Natural killer cell (primary cell): Measurements from ENCODE around the gene TAAR8. TPM values are rescaled to one million over a fixed set of nuclear protein-coding genes. Genes with fewer than 3 reads are reported as not detected.

ENCODE experiments used
- ATAC-seq, 3 donors: fragments of 150-1000 bp in 2 of 3; fragments of 200-7000 bp in 1 of 3; cut with Tn5 transposase; 1 replicate in 1 of 3; 2 replicates in 2 of 3; pipeline ENCODE4 v1.10.0; 2021; ENCODE audit warnings: mild to moderate bottlenecking in 2 of 3, moderate library complexity in 2 of 3
- DNase-seq, 2 donors: peaks; one replicate each; pipeline versions ENCODE4 v3.0.0 to v3.0.0-alpha.2; 2013 to 2021; ENCODE audit warnings: mixed read lengths in 1 of 2
- H3K27ac ChIP-seq: one replicate; pipeline ENCODE4 v1.5.1; 2013; ENCODE audit warnings: mild to moderate bottlenecking, low read length
- H3K27me3 ChIP-seq: one replicate; pipeline ENCODE4 v1.6.1; 2013; ENCODE audit warnings: low read length; ENCODE audit not compliant: control insufficient read depth, insufficient read depth
- H3K36me3 ChIP-seq: one replicate; pipeline ENCODE4 v1.6.1; 2013; ENCODE audit warnings: low read length; ENCODE audit not compliant: control insufficient read depth, insufficient read depth
- H3K4me1 ChIP-seq: one replicate; pipeline ENCODE4 v1.6.1; 2013; ENCODE audit warnings: low read length; ENCODE audit not compliant: control insufficient read depth, insufficient read depth
- H3K4me3 ChIP-seq: one replicate; pipeline ENCODE4 v1.5.1; 2013; ENCODE audit warnings: low read length
- H3K9me3 ChIP-seq: one replicate; pipeline ENCODE4 v1.6.1; 2013; ENCODE audit warnings: low read length; ENCODE audit not compliant: control insufficient read depth, insufficient read depth
- H3K27ac Mint-ChIP-seq, 2 donors: one replicate each; pipeline ENCODE4 v1.8.0; 2022; ENCODE audit warnings: mild to moderate bottlenecking in 2 of 2, mixed read lengths in 2 of 2, moderate library complexity in 1 of 2
- H3K27me3 Mint-ChIP-seq, 2 donors: one replicate each; pipeline ENCODE4 v1.8.0; 2022; ENCODE audit warnings: low read depth in 2 of 2, mixed read lengths in 2 of 2
- H3K36me3 Mint-ChIP-seq: one replicate; pipeline ENCODE4 v1.8.0; 2022; ENCODE audit warnings: mixed read lengths
- H3K4me1 Mint-ChIP-seq, 2 donors: one replicate each; pipeline ENCODE4 v1.8.0; 2022; ENCODE audit warnings: mixed read lengths in 2 of 2
- H3K4me3 Mint-ChIP-seq: one replicate; pipeline ENCODE4 v1.8.0; 2022; ENCODE audit warnings: mild to moderate bottlenecking, moderate library complexity, mixed read lengths
- H3K9me3 Mint-ChIP-seq, 2 donors: one replicate each; pipeline ENCODE4 v1.8.0; 2022; ENCODE audit warnings: mixed read lengths in 2 of 2
- WGBS: methylation state at CpG from one replicate; pipeline ENCODE4 v1.1.7; 2013; ENCODE audit warnings: missing lambda C conversion rate; ENCODE audit not compliant: insufficient coverage; 5-methylcytosine and 5-hydroxymethylcytosine counted together
- intact Hi-C: fragments of 100-400 bp; cut with micrococcal nuclease; formaldehyde crosslinking; loops from one replicate; pipeline ENCODE4 v1.14.2; 2022
- total RNA-seq, 4 donors: library from RNA; stranded (reverse); fragments of 120-200 nt in 1 of 4; gene quantifications; one replicate each; pipeline versions ENCODE4 v1.2.3 to v1.2.4, GENCODE V29; 2013 to 2022
- TF ChIP-seq, protein P1 (sequence below): fragments of 200-600 bp; IDR thresholded peaks from one replicate; pipeline ENCODE4 v1.8.0; 2022; ENCODE audit warnings: antibody characterized with exemption

The TAAR8 gene
- total RNA-seq, 3 donors from 2014 or later (not counting 1 experiment from before 2014, with no cell fraction given): not detected

DNA sequence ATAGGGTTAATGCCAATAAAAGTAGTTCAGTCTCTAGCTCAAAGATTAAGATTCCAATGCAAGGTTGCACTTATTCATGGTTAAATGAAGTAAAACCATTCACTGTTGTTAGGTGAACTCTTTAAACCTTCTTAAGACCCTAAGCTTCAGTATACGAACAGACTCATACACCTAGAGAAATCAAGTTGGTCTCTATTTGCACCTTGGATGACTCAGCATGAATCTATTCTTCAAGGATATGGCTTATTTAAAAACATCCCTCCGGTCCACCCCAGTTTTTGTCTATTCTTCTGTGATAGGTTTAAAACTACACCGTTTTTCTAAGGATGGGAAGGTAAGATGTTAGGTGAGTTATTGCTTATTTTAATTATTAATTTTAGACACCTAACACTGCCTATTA, 15.3 kb upstream of the TAAR8 start:
- 100% methylated on average over 1 of the region's 3 CpGs for WGBS
- Mint-ChIP-seq H3K27me3 (peaks cover 29 to 47% of the 10 kb centered on the region in 2 donors), H3K9me3 (peaks cover 0 to 3% of the 10 kb centered on the region in 2 donors), H3K4me1 (no peaks in the 10 kb centered on the region), H3K4me3 (no peak overlapping the region), H3K36me3 (peaks cover 7% of the 10 kb centered on the region), H3K27ac (no peak overlapping the region)
- Histone ChIP-seq H3K27me3 (peaks cover 15% of the 10 kb centered on the region), H3K9me3 (no peaks in the 10 kb centered on the region), H3K4me1 (no peaks in the 10 kb centered on the region), H3K4me3 (no peak overlapping the region), H3K36me3 (no peaks in the 10 kb centered on the region), H3K27ac (no peak overlapping the region)
- no peak for DNase-seq
- TF ChIP-seq, protein P1, sequence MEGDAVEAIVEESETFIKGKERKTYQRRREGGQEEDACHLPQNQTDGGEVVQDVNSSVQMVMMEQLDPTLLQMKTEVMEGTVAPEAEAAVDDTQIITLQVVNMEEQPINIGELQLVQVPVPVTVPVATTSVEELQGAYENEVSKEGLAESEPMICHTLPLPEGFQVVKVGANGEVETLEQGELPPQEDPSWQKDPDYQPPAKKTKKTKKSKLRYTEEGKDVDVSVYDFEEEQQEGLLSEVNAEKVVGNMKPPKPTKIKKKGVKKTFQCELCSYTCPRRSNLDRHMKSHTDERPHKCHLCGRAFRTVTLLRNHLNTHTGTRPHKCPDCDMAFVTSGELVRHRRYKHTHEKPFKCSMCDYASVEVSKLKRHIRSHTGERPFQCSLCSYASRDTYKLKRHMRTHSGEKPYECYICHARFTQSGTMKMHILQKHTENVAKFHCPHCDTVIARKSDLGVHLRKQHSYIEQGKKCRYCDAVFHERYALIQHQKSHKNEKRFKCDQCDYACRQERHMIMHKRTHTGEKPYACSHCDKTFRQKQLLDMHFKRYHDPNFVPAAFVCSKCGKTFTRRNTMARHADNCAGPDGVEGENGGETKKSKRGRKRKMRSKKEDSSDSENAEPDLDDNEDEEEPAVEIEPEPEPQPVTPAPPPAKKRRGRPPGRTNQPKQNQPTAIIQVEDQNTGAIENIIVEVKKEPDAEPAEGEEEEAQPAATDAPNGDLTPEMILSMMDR: no peak
- no peak for ATAC-seq
- intact Hi-C loops: no loop called here

DNA sequence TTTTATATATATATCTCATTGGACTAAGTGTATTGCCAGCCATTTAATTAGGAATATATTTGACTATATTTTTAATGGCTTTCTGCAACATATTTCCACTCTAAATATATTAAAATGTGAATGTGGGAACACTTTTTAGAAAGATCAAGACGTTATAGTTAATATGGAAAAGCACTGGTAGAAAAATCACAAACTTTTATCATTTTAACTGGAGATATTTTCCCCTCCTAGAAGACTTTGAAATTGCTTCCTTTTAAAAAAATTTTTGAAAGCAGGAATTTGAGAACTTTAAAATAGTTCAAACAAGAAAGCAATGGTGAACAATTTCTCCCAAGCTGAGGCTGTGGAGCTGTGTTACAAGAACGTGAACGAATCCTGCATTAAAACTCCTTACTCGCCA, 14.5 kb upstream of the TAAR8 start, which contains the start of gene TAAR9:
Gene TAAR9, plus strand, starts transcription at position 301 of the 400 bp plus-strand sequence. Its CDS starts 13 bp downstream, at position 314.
- Histone ChIP-seq H3K36me3 (no peaks in the 10 kb centered on the region), H3K27me3 (peaks cover 18% of the 10 kb centered on the region), H3K4me1 (no peaks in the 10 kb centered on the region), H3K4me3 (no peak within 1 kb of the TSS), H3K27ac (no peak within 1 kb of the TSS), H3K9me3 (no peaks in the 10 kb centered on the region)
- Mint-ChIP-seq H3K36me3 (peaks cover 7% of the 10 kb centered on the region), H3K4me1 (no peaks in the 10 kb centered on the region), H3K27ac (no peak within 1 kb of the TSS), H3K27me3 (peaks cover 29 to 46% of the 10 kb centered on the region in 2 donors), H3K4me3 (no peak within 1 kb of the TSS), H3K9me3 (peaks cover 0 to 3% of the 10 kb centered on the region in 2 donors)
- 91% methylated on average over 3 of the region's 4 CpGs for WGBS
- intact Hi-C loops: no loop called here
- TF ChIP-seq, protein P1: no peak
- DNase-seq (no peak), ATAC-seq (no peak)

DNA sequence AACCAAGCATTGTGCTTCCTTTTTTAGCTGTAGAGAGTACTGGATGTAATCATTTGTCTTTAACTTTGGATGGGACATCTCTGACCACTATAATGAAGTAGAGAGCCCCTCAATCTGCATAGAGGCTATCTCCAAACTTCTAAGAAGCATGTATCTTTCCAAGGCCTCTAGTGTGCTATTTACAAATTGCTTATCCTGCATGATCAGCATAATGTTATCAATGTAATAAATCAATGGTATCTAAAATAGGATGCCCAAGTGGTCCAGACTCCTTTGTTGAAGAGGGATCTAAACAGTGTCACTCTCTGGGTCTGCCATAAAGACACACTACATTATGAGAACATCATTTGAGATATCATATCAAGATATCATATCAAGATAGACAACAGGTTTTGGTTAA, 7.6 kb upstream of the TAAR8 start:
- intact Hi-C loops: no loop called here
- no peaks in the 10 kb centered on the region for H3K4me1 ChIP-seq
- Mint-ChIP-seq H3K27me3 (peaks cover 14 to 21% of the 10 kb centered on the region in 2 donors), H3K4me1 (no peaks in the 10 kb centered on the region), H3K4me3 (no peak overlapping the region), H3K27ac (no peak overlapping the region), H3K9me3 (no peaks in the 10 kb centered on the region), H3K36me3 (no peaks in the 10 kb centered on the region)
- H3K4me3 ChIP-seq: no peak overlapping the region
- H3K36me3 ChIP-seq: no peaks in the 10 kb centered on the region
- H3K27me3 ChIP-seq: peaks cover 21% of the 10 kb centered on the region
- no peaks in the 10 kb centered on the region for H3K9me3 ChIP-seq
- no peak overlapping the region for H3K27ac ChIP-seq
- no peak for ATAC-seq
- DNase-seq: no peak
- TF ChIP-seq, protein P1: no peak

DNA sequence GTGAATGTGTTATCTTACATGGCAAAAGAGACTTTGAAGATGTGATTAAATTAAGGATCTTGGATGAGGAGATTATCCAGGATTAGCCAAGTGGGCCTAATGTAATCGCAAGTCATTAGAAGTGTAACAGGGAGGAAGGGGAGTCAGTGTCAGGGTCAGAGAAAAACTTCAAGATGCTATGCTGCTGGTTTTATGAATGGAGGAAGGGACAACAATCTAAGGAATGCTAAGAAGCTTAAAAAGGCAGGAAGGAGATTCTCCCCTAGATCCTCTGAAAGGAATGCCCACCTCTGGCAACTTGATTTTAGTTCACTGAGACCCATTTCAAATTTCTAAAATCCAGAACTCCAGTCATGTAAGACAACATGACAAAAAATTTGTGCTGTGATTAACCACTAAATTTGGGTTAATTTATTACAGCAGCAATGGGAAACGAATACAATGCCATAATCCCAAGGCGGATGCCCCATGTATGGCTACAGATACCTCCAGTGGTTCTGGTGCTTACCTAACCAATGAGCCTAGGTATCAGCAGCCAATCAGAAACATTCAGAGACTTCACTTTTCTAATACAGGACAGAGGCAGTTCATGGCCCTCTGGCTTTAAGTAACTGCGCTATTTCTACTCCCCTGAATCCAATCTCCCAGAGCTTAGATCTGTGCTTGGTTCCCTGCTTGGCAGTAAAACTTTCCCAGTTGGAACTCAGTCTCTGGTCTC, 3.6 kb upstream of the TAAR8 start:
- Histone ChIP-seq H3K27me3 (peaks cover 3% of the 10 kb centered on the region), H3K4me3 (no peak overlapping the region), H3K27ac (no peak overlapping the region), H3K4me1 (no peaks in the 10 kb centered on the region), H3K9me3 (no peaks in the 10 kb centered on the region), H3K36me3 (no peaks in the 10 kb centered on the region)
- H3K9me3 Mint-ChIP-seq: no peaks in the 10 kb centered on the region
- ATAC-seq (no peak), DNase-seq (no peak)
- 89% methylated on average over 4 of the region's 4 CpGs for WGBS
- no peaks in the 10 kb centered on the region for H3K4me1 Mint-ChIP-seq
- intact Hi-C loops: no loop called here
- H3K4me3 Mint-ChIP-seq: no peak overlapping the region
- TF ChIP-seq, protein P1: no peak
- no peaks in the 10 kb centered on the region for H3K36me3 Mint-ChIP-seq
- peaks cover 10 to 17% of the 10 kb centered on the region in 2 donors for H3K27me3 Mint-ChIP-seq
- no peak overlapping the region for H3K27ac Mint-ChIP-seq
